ENCODE data around the gene PTPRO. TPM values are rescaled to one million over a fixed set of nuclear protein-coding genes. Genes with fewer than 3 reads are reported as not detected.

Gene PTPRO
- polyA plus RNA-seq, 1 donor (not counting 4 experiments of a cell fraction or from before 2014, with no cell fraction given), result 0.17 TPM

DNA sequence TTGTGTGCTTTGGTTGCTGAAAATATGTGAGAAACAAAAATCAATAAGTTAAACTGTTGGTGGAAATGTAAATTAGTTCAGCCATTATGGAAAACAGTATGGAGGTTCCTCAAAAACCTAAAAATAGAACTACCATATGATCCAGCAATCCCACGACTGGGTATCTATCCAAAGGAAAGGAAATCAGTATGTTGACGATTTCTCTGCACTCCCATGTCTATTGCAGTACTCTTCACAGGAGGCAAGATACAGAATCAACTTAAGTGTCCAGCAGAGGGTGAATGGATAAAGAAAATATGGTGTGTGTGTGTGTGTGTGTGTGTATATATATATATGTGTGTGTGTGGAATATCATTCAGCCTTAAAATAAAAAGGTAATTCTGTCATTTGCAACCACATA, 159.5 kb downstream of the PTPRO start:
- dilution Hi-C loops (cut with MboI; ENCODE audit: extremely low pct_ligation_motif_present, low sequenced_read_pairs), result no loop called here
- no peak for TF ChIP-seq EZH2 (IDR thresholded peaks at IDR 0.05; ENCODE audit: low read length)
- TF ChIP-seq, protein P1, sequence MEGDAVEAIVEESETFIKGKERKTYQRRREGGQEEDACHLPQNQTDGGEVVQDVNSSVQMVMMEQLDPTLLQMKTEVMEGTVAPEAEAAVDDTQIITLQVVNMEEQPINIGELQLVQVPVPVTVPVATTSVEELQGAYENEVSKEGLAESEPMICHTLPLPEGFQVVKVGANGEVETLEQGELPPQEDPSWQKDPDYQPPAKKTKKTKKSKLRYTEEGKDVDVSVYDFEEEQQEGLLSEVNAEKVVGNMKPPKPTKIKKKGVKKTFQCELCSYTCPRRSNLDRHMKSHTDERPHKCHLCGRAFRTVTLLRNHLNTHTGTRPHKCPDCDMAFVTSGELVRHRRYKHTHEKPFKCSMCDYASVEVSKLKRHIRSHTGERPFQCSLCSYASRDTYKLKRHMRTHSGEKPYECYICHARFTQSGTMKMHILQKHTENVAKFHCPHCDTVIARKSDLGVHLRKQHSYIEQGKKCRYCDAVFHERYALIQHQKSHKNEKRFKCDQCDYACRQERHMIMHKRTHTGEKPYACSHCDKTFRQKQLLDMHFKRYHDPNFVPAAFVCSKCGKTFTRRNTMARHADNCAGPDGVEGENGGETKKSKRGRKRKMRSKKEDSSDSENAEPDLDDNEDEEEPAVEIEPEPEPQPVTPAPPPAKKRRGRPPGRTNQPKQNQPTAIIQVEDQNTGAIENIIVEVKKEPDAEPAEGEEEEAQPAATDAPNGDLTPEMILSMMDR (optimal IDR thresholded peaks at IDR 0.05 in 1 of 3, IDR thresholded peaks at IDR 0.05 in 1 of 3, conservative IDR thresholded peaks at IDR 0.05 in 1 of 3; ENCODE audit: extremely low read depth in 1 of 3, insufficient read depth in 2 of 3, low read length in 3 of 3), result no peak

DNA sequence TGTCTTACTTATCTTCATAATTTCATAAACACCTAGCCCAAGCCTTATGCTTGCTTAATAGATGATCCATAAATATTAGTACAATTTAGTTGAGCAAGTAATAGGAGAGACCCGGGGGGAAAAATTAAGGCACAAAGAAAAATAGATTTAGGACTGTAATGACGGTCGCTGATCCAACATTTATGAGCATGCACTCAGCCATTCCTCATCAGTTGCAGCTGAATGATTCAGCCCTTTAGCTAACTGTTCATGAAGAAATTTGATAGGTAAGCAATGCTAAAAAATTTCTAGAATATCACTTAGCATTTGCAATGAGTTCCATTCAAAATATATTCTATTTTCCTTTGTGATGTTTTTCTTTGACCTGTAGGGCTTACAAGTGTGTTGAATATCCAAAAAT, 163.2 kb downstream of the PTPRO start:
- dilution Hi-C loops (cut with MboI; ENCODE audit: extremely low pct_ligation_motif_present, low sequenced_read_pairs), result no loop called here

More for the DNA sequence above, 159.5 kb downstream of the PTPRO start:
- Histone ChIP-seq H3K27ac (ENCODE audit: control insufficient read depth, insufficient read depth, low read length) (no peak overlapping the region), H3K9me1 (ENCODE audit: control insufficient read depth, extremely low read depth, insufficient read depth, low read length) (no peaks in the 10 kb centered on the region), H3K9ac (ENCODE audit: control insufficient read depth, extremely low read depth, insufficient read depth, low read length) (no peak overlapping the region), H3K4me3 (ENCODE audit: control insufficient read depth in 2 of 3, extremely low read depth in 1 of 3, insufficient read depth in 2 of 3, low read depth in 1 of 3, low read length in 3 of 3) (no peak overlapping the region), H3K4me1 (ENCODE audit: control insufficient read depth, extremely low read depth, insufficient read depth, low read length) (no peaks in the 10 kb centered on the region), H3K27me3 (ENCODE audit: control insufficient read depth, extremely low read depth, insufficient read depth, low read length) (no peaks in the 10 kb centered on the region), H3K9me3 (ENCODE audit: control insufficient read depth, low read depth, low read length) (no peaks in the 10 kb centered on the region), H4K20me1 (ENCODE audit: control insufficient read depth, extremely low read depth, insufficient read depth, low read length) (no peaks in the 10 kb centered on the region), H3K79me2 (ENCODE audit: control insufficient read depth, insufficient read depth, low read length) (no peaks in the 10 kb centered on the region), H3K4me2 (ENCODE audit: control insufficient read depth, extremely low read depth, insufficient read depth, low read depth, low read length) (no peak overlapping the region), H2AFZ (ENCODE audit: control insufficient read depth, low read length) (no peak overlapping the region), H3K36me3 (ENCODE audit: control insufficient read depth in 2 of 2, extremely low read depth in 1 of 2, insufficient read depth in 2 of 2, low read length in 2 of 2) (no peaks in the 10 kb centered on the region)
- no peak for DNase-seq (ENCODE audit: low read depth, low spot score)
- FAIRE-seq, result no peak

More for the DNA sequence above, 163.2 kb downstream of the PTPRO start:
- Histone ChIP-seq H3K27ac (ENCODE audit: control insufficient read depth, insufficient read depth, low read length) (no peak overlapping the region), H3K9me1 (ENCODE audit: control insufficient read depth, extremely low read depth, insufficient read depth, low read length) (no peaks in the 10 kb centered on the region), H3K27me3 (ENCODE audit: control insufficient read depth, extremely low read depth, insufficient read depth, low read length) (no peaks in the 10 kb centered on the region), H3K36me3 (ENCODE audit: control insufficient read depth in 2 of 2, extremely low read depth in 1 of 2, insufficient read depth in 2 of 2, low read length in 2 of 2) (no peaks in the 10 kb centered on the region), H3K4me3 (ENCODE audit: control insufficient read depth in 2 of 3, extremely low read depth in 1 of 3, insufficient read depth in 2 of 3, low read depth in 1 of 3, low read length in 3 of 3) (no peak overlapping the region), H4K20me1 (ENCODE audit: control insufficient read depth, extremely low read depth, insufficient read depth, low read length) (no peaks in the 10 kb centered on the region), H3K4me1 (ENCODE audit: control insufficient read depth, extremely low read depth, insufficient read depth, low read length) (no peaks in the 10 kb centered on the region), H3K9ac (ENCODE audit: control insufficient read depth, extremely low read depth, insufficient read depth, low read length) (no peak overlapping the region), H3K4me2 (ENCODE audit: control insufficient read depth, extremely low read depth, insufficient read depth, low read depth, low read length) (no peak overlapping the region), H3K79me2 (ENCODE audit: control insufficient read depth, insufficient read depth, low read length) (no peaks in the 10 kb centered on the region), H2AFZ (ENCODE audit: control insufficient read depth, low read length) (no peak overlapping the region), H3K9me3 (ENCODE audit: control insufficient read depth, low read depth, low read length) (no peaks in the 10 kb centered on the region)
- no peak for DNase-seq (ENCODE audit: low read depth, low spot score)
- no peak for FAIRE-seq
- no peak for TF ChIP-seq EZH2 (IDR thresholded peaks at IDR 0.05; ENCODE audit: low read length)
- TF ChIP-seq, protein P1 (optimal IDR thresholded peaks at IDR 0.05 in 1 of 3, IDR thresholded peaks at IDR 0.05 in 1 of 3, conservative IDR thresholded peaks at IDR 0.05 in 1 of 3; ENCODE audit: extremely low read depth in 1 of 3, insufficient read depth in 2 of 3, low read length in 3 of 3), result no peak

Data from keratinocyte (primary cell).